CD14-positive monocyte (primary cell): ENCODE data around the gene CEP20. TPM values are rescaled to one million over a fixed set of nuclear protein-coding genes. Genes with fewer than 3 reads are reported as not detected.

Source experiments
- DNase-seq, 3 donors: peaks; one replicate each; pipeline ENCODE4 v3.0.0-alpha.2; 2011 to 2022
- H2AFZ ChIP-seq: 2 replicates; pipeline ENCODE4 v1.6.0; 2012; ENCODE audit warnings: mild to moderate bottlenecking, low read depth, low read length, inconsistent platforms; ENCODE audit not compliant: insufficient read depth, poor library complexity, severe bottlenecking
- H3K27ac ChIP-seq, 2 donors: 1 replicate in 1 of 2; 2 replicates in 1 of 2; pipeline ENCODE4 v1.5.1; 2012 to 2013; ENCODE audit warnings: low read length in 2 of 2, control low read depth in 1 of 2, inconsistent platforms in 1 of 2, low read depth in 1 of 2, mild to moderate bottlenecking in 1 of 2
- H3K27me3 ChIP-seq, 2 donors: one replicate each; pipeline versions ENCODE4 v1.6.0 to v1.6.1; 2011 to 2013; ENCODE audit warnings: low read length in 2 of 2; ENCODE audit not compliant: control insufficient read depth in 2 of 2, insufficient read depth in 2 of 2
- H3K36me3 ChIP-seq, 2 donors: replicated peaks in 1 of 2; 1 replicate in 1 of 2; 2 replicates in 1 of 2; pipeline versions ENCODE4 v1.5.1 to v1.6.1; 2012 to 2013; ENCODE audit warnings: low read length in 2 of 2, control low read depth in 1 of 2, inconsistent platforms in 1 of 2, mild to moderate bottlenecking in 1 of 2; ENCODE audit not compliant: insufficient read depth in 2 of 2, control insufficient read depth in 1 of 2
- H3K4me1 ChIP-seq, 2 donors: 1 replicate in 1 of 2; 2 replicates in 1 of 2; pipeline versions ENCODE4 v1.5.1 to v1.6.1; 2012 to 2013; ENCODE audit warnings: low read length in 2 of 2, control low read depth in 1 of 2, inconsistent platforms in 1 of 2, mild to moderate bottlenecking in 1 of 2, moderate library complexity in 1 of 2; ENCODE audit not compliant: insufficient read depth in 2 of 2, control insufficient read depth in 1 of 2
- H3K4me2 ChIP-seq: replicated peaks from 2 replicates; pipeline ENCODE3; 2012; ENCODE audit warnings: low read length, moderate library complexity, mild to moderate bottlenecking; ENCODE audit not compliant: poor library complexity, severe bottlenecking; ENCODE audit errors: extremely low read depth
- H3K4me3 ChIP-seq, 3 experiments: fragments of 200-600 bp in 1 of 3; sonication (generic) in 1 of 3; replicated peaks in 1 of 3; 1 replicate in 2 of 3; 2 replicates in 1 of 3; pipeline ENCODE4 v1.5.1; 2011 to 2013; ENCODE audit warnings: low read length in 3 of 3, mild to moderate bottlenecking in 3 of 3, control low read depth in 2 of 3, low read depth in 2 of 3, inconsistent platforms in 1 of 3, moderate library complexity in 1 of 3
- H3K79me2 ChIP-seq: 2 replicates; pipeline ENCODE4 v1.6.0; 2012; ENCODE audit warnings: mild to moderate bottlenecking, control low read depth, inconsistent platforms, low read length, moderate library complexity; ENCODE audit not compliant: insufficient read depth
- H3K9ac ChIP-seq: 2 replicates; pipeline ENCODE4 v1.6.0; 2017; ENCODE audit warnings: low read length, mild to moderate bottlenecking; ENCODE audit not compliant: insufficient read depth, poor library complexity, severe bottlenecking
- H3K9me3 ChIP-seq, 2 donors: replicated peaks in 1 of 2; 1 replicate in 1 of 2; 2 replicates in 1 of 2; pipeline versions ENCODE4 v1.5.1 to v1.6.1; 2012 to 2013; ENCODE audit warnings: low read length in 2 of 2, control low read depth in 1 of 2; ENCODE audit not compliant: control insufficient read depth in 1 of 2, insufficient read depth in 1 of 2
- H4K20me1 ChIP-seq: 2 replicates; pipeline ENCODE4 v1.6.0; 2012; ENCODE audit warnings: mild to moderate bottlenecking, low read length, control low read depth, moderate library complexity; ENCODE audit not compliant: insufficient read depth
- H3K27ac Mint-ChIP-seq, 7 donors: one replicate each; pipeline ENCODE4 v1.8.0; 2020; ENCODE audit warnings: mild to moderate bottlenecking in 7 of 7, mixed read lengths in 7 of 7, moderate library complexity in 6 of 7, inconsistent platforms in 2 of 7
- H3K27me3 Mint-ChIP-seq, 3 donors: one replicate each; pipeline ENCODE4 v1.8.0; 2021 to 2022; ENCODE audit warnings: low read depth in 3 of 3, mild to moderate bottlenecking in 3 of 3, mixed read lengths in 3 of 3, moderate library complexity in 3 of 3, inconsistent platforms in 1 of 3
- H3K36me3 Mint-ChIP-seq, 2 donors: one replicate each; pipeline ENCODE4 v1.8.0; 2020; ENCODE audit warnings: mixed read lengths in 2 of 2, inconsistent platforms in 1 of 2, mild to moderate bottlenecking in 1 of 2
- H3K4me1 Mint-ChIP-seq: one replicate; pipeline ENCODE4 v1.8.0; 2020; ENCODE audit warnings: mild to moderate bottlenecking, mixed read lengths
- H3K4me3 Mint-ChIP-seq, 2 donors: one replicate each; pipeline ENCODE4 v1.8.0; 2020; ENCODE audit warnings: mild to moderate bottlenecking in 2 of 2, mixed read lengths in 2 of 2, moderate library complexity in 1 of 2
- H3K9me3 Mint-ChIP-seq, 7 donors: one replicate each; pipeline ENCODE4 v1.8.0; 2020 to 2022; ENCODE audit warnings: mixed read lengths in 7 of 7, mild to moderate bottlenecking in 6 of 7, moderate library complexity in 6 of 7, inconsistent platforms in 2 of 7
- CTCF ChIP-seq: fragments of 200-600 bp; IDR thresholded peaks from one replicate; pipeline ENCODE4 v1.8.0; 2022; ENCODE audit warnings: antibody characterized with exemption, mild to moderate bottlenecking
- WGBS: methylation state at CpG from one replicate; pipeline ENCODE4 v1.1.5; 2013; ENCODE audit warnings: missing lambda C conversion rate; ENCODE audit not compliant: insufficient coverage; 5-methylcytosine and 5-hydroxymethylcytosine counted together
- intact Hi-C, 2 donors: fragments of 100-400 bp; cut with micrococcal nuclease; formaldehyde crosslinking; loops; one replicate each; pipeline versions ENCODE4 v1.15.0 to v1.15.1; 2023
- polyA plus RNA-seq, 3 donors: library from polyadenylated mRNA; depleted of rRNA in 1 of 3; unstranded in 2 of 3; stranded (reverse) in 1 of 3; fragments of 300-500 nt in 2 of 3; fragments of >200 nt in 1 of 3; fragmentation: Illumina TruSeq in 2 of 3; gene quantifications; 1 replicate in 2 of 3; 2 replicates in 1 of 3; pipeline ENCODE4 v1.2.3, GENCODE V29; 2012 to 2021

The CEP20 gene
- polyA plus RNA-seq, 3 donors, result 11.6 to 27.3 (median 24.7) TPM

GRCh38 chr16:15916323-15916722, 27.9 kb upstream of the CEP20 start:
- H3K27me3 Mint-ChIP-seq, result peaks cover 0 to 3% (median 0%) of the 10 kb centered on the region in 3 donors
- no peak overlapping the region for H3K4me3 Mint-ChIP-seq
- Histone ChIP-seq H3K4me2 (no peak overlapping the region), H3K27ac (no peak overlapping the region), H3K4me1 (peaks cover 0 to 3% of the 10 kb centered on the region in 2 donors), H3K9ac (no peak overlapping the region), H3K79me2 (no peaks in the 10 kb centered on the region), H3K4me3 (no peak overlapping the region), H3K27me3 (no peaks in the 10 kb centered on the region), H2AFZ (no peak overlapping the region), H4K20me1 (no peaks in the 10 kb centered on the region), H3K36me3 (no peaks in the 10 kb centered on the region), H3K9me3 (no peaks in the 10 kb centered on the region)
- no peaks in the 10 kb centered on the region for H3K36me3 Mint-ChIP-seq
- intact Hi-C loops, result no loop called here
- DNase-seq, result no peak
- peaks cover 0 to 7% (median 4%) of the 10 kb centered on the region in 7 donors for H3K9me3 Mint-ChIP-seq
- WGBS, result no CpG with 5 or more reads among the region's 8 CpGs
- no peak for TF ChIP-seq CTCF
- no peak overlapping the region for H3K27ac Mint-ChIP-seq
- H3K4me1 Mint-ChIP-seq, result peaks cover 9% of the 10 kb centered on the region

- no peak for TF ChIP-seq CTCF
- WGBS, result no CpG with 5 or more reads among the region's 5 CpGs
- Histone ChIP-seq H3K4me1 (peaks cover 0 to 3% of the 10 kb centered on the region in 2 donors), H3K27ac (no peak overlapping the region), H3K4me3 (no peak overlapping the region), H3K27me3 (no peaks in the 10 kb centered on the region), H3K9me3 (no peaks in the 10 kb centered on the region), H3K9ac (no peak overlapping the region), H3K36me3 (no peaks in the 10 kb centered on the region), H3K4me2 (no peak overlapping the region), H2AFZ (no peak overlapping the region), H4K20me1 (no peaks in the 10 kb centered on the region), H3K79me2 (no peaks in the 10 kb centered on the region)
- no peak overlapping the region for H3K4me3 Mint-ChIP-seq
- no peak for DNase-seq
- peaks cover 9% of the 10 kb centered on the region for H3K4me1 Mint-ChIP-seq
- intact Hi-C loops, result no loop called here
- H3K36me3 Mint-ChIP-seq, result no peaks in the 10 kb centered on the region
- H3K27ac Mint-ChIP-seq, result no peak overlapping the region
- peaks cover 0 to 7% (median 4%) of the 10 kb centered on the region in 7 donors for H3K9me3 Mint-ChIP-seq
- H3K27me3 Mint-ChIP-seq, result peaks cover 0 to 5% (median 2%) of the 10 kb centered on the region in 3 donors
These were observed 27.2 kb upstream of the CEP20 start for GRCh38 chr16:15915555-15916081.
